Hypothalamus (tissue), 51 donors: Measurements from ENCODE around the gene ZNF865.

Source experiments
- DNase-seq, 51 donors: peaks; one replicate each; lab custom pipeline; 2025; lab: John Stamatoyannopoulos, UW

ZNF865 gene

DNA sequence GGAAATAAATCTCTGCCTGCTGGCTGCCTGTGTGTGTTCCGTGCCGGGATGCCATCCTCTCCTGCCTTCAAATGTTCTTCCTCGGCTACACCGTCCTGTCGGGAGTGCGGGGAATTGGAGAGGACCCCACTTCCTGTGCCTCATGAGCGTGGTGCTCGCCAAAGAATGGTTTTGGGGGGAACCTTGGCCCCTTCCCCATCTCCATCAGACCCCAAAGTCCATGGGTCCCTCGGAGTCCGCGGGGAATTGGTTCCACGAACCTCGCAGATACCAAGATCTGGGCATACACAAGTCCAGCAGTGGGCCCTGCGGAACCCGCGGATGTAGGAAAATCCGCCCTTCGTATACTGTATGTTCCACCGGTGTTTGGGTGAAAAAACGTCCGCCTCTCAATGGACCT, 2.3 kb upstream of the ZNF865 start:
- no peak for DNase-seq

DNA sequence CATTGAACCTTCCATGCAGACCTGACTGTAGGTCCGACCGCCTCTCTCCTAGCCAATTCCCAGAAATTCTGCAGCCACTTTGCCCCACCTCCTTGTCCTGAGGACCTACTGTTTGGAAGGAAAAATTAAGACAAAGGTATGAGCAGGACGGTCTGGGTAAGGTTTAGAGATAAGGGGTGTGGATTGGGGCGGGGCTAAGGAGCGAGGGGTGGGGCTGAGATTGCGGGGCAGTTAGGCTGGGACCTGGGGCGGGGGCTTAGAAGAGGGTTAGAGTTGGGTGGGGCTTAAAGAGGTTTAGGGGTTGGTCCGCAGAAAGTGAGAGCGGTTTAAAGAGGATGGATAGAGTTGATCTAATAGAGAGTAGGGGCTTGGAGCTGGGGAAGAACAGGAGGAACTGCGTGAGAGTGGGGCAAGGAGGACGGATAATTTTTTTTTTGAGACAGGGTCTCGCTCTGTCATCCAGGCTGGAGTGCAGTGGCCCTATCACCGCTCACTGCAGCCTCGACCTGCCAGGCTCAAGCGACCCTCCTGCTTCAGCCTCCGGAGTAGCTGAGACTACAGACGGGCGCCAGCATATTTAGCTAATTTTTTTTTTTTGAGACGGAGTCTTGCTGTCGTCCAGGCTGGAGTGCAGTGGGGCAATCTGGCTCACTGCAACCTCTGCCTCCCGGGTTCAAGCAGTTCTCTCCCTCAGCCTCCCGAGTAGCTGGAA, 1.7 kb upstream of the ZNF865 start:
- DNase-seq = no peak

DNA sequence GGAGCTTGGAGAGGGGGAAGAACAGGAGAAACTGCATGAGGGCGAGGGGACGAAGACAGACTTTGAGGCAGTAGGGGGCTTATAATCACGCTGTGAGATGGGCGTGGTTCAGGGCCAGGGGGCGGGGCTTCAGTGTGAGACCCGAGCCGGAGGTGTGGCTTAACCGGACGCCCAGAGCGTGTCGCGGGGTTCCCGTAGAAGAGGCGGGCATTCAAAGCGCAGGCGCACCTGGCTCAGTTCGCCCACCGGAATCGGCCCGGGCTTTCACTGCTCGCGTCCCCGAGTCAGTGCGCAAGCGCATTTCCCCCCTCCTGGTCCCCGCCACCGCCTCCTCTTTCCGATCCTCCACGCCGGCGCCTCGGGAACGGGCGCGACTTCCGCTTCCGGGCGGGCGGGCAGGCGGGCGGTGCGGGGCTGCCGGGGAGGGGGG, 225 bp upstream of the ZNF865 start:
- peak; percentile 58 to 98 (median 92) for DNase-seq

DNA sequence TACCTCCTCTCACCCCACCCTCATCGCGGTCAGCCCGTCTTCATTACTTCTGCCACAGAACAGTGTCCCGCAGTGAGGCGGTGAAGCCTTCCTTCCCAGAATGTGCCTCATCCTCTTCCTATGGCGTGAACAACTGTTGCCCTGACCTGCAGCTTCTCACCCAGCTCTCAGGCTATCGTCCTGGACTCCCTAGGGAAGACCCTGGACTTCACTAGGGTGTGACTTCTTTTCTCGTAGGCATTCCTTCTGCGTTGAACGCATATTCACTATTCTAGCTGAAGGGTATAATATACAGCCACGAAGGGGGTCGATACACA, 982 bp downstream of the ZNF865 start:
- no peak for DNase-seq

DNA sequence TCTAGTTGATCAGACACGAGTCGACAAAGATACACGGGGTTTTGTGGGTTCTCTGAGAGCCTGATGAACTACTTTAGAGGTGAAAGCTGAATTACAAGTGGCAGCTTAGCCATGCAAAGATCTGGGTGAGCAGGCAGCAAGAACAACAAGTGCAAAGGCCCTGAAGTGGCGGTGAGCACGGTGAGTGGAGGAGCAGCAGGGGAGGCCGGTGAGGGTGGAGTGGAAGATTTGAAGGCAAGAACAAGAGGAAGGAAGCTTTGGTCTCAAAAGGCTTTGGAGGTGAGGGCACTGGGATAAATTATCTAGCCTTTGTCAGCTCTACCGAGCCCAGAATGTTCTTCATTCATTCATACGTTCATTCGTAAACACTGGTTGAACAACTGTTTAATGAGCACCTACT, 1.4 kb downstream of the ZNF865 start:
- no peak for DNase-seq

DNA sequence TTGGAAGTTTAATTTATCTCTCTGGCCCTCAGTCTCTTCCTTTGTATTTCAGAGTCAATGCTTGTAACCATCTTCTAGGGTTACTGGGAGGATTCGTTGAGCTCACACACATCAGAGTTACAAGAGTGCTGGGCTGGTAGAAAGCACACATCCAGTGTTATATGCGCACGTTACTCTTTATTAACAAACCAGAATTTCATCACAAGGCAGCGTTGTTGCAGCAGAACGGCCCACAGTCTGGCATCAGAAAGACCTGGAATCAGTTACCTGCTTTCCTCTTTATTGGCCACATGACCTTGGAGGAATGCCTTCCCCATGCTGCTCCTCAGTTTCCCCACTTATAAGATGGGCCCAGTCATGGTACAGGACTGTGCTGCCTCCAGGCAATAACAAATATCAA, 3.9 kb downstream of the ZNF865 start:
- no peak for DNase-seq

DNA sequence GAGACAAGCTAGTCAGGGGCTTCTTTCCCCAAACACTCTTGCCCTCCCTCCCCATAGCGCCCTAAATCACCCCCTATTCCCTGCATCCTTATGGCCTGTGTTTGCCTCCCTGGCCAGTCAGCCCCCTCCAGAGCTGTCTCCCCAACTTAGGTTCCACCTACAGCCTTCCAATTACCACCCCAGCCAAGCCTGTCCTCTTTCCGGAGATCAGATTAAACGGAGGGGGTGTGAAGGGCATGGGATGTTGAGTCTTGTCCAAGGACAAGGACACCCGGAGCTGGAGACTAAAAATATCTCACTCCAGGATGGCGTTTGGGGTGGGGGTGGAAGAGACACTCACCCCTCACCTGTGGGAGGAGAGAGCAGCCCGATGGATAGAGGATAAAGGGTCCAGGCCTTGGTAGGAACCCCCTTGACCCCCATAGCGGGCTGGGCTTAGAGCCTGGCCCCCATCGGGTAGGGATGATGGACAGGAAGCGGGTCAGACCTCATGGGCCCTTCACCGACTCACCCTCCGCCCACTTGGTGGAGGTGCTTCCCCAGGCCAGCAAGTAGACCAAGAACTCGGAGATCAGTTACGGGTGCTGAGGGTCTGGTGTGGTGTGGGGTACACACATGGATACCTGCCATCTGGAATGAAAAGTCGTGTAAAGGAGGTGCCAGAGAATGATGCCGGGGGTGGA, 6.0 kb downstream of the ZNF865 start:
- DNase-seq = no peak

DNA sequence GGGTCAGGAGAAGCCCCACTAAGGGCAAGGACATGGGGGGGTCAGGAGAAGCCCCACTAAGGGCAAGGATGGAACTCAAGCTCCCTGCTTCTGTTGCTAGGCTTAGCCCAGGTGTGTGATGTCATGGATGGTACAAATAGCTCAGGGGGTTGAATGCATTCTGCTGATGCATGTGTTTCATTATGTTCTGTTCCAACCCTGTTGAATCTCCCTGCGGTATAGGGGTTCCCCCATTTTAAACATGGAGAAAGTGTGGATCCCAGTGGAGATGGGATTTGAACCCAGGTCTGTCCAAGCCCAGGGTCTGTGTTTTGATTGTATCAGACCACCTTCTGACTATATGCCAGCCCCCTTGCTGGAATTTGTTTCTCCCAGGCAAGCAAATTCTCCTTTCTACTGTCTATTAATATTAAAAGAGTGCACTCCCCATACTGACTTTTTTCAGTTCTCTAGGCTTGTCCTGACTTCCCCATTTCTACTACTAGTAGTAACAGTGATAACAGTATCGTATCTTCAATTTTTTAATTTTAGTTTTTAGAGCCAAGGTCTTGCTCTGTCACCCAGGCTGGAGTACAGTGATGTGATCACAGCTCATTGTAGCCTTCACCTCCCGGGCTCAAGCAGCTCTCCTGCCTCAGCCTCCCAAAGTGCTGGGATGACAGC, 6.7 kb downstream of the ZNF865 start:
- no peak for DNase-seq

DNA sequence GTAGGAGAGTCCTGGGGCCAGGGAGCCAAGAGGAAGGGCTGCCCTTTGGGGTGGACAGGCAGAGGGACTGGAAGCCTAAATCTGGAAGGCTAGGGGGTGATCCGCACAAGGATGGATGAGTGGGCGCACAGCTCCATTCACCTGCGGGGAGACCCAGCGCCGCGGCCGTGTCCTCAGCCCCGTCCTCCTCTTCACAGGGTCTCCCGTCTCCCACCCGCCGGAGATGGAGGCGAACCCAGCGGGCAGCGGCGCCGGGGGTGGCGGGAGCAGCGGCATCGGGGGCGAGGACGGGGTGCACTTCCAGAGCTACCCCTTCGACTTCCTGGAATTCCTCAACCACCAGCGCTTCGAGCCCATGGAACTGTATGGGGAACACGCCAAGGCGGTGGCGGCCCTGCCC, 7.9 kb downstream of the ZNF865 start:
- DNase-seq = no peak

DNA sequence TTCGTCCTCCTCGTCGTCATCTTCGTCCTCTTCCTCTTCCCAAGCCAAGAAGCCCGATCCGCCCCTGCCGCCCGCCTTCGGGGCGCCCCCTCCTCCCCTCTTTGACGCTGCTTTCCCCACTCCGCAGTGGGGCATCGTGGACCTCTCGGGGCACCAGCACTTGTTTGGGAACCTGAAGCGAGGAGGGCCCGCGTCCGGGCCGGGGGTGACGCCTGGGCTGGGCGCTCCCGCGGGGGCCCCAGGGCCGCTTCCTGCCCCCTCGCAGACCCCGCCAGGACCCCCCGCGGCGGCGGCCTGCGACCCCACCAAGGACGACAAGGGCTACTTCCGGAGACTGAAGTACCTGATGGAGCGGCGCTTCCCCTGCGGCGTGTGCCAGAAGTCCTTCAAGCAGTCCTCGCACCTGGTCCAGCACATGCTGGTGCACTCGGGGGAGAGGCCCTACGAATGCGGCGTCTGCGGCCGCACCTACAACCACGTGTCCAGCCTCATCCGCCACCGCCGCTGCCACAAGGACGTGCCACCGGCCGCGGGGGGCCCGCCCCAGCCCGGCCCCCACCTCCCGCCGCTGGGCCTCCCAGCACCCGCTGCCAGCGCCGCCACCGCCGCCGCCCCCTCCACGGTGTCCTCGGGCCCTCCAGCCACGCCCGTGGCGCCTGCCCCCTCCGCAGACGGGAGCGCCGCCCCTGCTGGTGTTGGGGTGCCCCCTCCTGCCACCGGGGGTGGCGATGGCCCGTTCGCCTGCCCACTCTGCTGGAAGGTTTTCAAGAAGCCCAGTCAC, 8.7 kb downstream of the ZNF865 start:
- DNase-seq = no peak

DNA sequence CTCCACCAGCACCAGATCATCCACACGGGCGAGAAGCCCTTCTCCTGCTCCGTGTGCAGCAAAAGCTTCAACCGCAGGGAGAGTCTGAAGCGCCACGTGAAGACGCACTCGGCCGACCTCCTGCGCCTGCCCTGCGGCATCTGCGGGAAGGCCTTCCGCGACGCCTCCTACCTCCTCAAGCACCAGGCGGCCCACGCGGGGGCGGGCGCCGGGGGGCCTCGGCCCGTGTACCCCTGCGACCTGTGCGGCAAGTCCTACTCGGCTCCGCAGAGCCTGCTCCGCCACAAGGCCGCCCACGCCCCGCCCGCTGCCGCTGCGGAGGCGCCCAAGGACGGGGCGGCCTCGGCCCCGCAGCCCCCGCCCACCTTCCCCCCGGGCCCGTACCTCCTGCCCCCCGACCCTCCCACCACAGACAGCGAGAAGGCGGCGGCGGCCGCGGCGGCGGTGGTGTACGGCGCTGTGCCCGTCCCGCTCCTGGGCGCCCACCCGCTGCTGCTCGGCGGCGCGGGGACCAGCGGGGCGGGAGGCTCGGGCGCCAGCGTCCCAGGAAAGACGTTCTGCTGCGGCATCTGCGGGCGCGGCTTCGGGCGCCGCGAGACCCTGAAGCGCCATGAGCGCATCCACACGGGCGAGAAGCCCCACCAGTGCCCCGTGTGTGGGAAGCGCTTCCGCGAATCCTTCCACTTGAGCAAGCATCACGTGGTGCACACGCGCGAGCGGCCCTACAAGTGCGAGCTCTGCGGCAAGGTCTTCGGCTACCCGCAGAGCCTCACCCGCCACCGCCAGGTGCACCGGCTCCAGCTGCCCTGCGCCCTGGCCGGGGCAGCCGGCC, 9.5 kb downstream of the ZNF865 start:
- DNase-seq = no peak

DNA sequence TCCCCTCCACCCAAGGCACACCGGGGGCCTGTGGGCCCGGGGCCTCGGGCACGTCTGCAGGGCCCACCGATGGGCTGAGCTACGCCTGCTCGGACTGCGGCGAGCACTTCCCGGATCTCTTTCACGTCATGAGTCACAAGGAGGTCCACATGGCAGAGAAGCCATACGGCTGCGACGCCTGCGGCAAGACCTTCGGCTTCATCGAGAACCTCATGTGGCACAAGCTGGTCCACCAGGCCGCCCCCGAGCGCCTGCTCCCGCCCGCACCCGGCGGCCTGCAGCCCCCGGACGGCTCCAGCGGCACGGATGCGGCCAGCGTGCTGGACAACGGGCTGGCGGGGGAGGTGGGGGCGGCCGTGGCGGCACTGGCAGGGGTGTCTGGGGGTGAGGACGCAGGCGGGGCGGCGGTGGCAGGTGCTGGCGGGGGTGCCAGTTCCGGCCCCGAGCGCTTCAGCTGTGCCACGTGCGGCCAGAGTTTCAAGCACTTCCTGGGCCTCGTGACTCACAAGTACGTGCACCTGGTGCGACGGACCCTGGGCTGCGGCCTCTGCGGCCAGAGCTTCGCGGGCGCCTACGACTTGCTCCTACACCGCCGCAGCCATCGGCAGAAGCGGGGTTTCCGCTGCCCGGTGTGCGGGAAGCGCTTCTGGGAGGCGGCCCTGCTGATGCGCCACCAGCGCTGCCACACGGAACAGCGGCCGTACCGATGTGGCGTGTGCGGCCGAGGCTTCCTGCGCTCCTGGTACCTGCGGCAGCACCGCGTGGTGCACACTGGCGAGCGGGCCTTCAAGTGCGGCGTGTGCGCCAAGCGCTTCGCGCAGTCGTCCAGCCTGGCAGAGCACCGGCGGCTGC, 10.3 kb downstream of the ZNF865 start:
- no peak for DNase-seq

DNA sequence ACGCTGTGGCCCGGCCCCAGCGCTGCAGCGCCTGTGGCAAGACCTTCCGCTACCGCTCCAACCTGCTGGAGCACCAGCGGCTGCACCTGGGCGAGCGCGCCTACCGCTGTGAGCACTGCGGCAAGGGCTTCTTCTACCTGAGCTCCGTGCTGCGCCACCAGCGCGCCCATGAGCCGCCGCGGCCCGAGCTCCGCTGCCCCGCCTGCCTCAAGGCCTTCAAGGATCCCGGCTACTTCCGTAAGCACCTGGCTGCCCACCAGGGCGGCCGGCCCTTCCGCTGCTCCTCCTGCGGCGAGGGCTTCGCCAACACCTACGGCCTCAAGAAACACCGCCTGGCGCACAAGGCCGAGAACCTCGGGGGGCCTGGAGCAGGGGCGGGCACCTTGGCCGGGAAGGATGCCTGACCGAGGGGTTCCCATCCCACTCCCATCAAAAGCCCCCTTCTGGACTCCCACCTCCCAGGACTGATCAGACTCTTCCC, 11.0 kb downstream of the ZNF865 start:
- DNase-seq = no peak

DNA sequence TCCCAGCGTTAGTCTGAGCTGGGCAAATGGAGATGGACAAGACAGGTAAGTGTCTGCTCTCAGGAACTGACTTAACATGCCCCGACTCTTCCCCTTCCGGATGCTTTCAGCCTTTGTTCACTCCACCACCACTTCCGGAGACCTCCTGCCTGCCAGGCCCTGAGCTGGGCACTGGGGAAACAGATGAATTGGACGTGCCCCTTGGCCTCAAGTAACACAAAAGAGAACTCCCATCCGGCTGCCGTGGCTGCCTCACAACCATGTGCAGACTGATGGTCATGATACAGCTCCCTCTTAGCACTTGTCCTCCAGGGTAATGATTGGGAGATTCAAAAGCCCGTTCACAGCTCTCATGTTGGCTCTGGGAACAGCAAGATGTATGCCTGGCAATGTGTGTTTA, 12.0 kb downstream of the ZNF865 start:
- no peak for DNase-seq

DNA sequence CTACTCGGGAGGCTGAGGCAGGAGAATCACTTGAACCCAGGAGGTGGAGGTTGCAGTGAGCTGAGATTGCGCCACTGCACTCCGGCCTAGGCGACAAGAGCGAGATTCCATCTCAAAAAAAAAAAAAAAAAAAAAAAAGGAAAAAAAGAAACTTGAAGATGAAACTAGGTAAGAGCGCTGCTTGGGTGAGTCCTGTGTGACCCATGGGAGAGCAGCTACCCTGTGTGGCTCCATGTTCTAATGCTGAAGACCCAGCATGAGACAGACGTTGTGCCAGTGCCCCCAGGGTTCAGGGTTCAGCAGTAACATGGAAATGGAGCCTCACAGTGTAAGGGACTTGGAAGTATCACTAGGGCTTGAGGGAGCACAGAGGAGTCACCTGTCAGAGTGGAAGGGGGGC, 13.0 kb downstream of the ZNF865 start:
- no peak for DNase-seq

DNA sequence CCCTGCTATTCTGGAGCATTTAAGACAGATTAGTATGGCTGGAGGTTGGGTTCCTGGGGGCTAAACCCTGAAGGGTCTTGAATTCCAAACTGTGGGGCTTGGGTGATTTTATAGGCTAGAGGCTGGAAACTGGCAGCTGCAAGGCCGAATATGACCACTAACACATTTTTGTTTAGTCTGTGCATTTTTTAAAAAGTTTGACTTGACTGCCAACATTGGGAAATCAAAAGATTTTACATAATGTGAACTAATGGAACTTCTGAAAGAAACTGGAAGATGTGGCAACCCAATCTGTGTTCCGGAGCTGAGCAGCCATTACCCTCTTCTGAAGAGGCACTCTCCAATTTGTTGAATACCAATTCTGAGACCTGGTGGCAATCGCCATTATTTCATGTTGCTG, 13.8 kb downstream of the ZNF865 start:
- no peak for DNase-seq

DNA sequence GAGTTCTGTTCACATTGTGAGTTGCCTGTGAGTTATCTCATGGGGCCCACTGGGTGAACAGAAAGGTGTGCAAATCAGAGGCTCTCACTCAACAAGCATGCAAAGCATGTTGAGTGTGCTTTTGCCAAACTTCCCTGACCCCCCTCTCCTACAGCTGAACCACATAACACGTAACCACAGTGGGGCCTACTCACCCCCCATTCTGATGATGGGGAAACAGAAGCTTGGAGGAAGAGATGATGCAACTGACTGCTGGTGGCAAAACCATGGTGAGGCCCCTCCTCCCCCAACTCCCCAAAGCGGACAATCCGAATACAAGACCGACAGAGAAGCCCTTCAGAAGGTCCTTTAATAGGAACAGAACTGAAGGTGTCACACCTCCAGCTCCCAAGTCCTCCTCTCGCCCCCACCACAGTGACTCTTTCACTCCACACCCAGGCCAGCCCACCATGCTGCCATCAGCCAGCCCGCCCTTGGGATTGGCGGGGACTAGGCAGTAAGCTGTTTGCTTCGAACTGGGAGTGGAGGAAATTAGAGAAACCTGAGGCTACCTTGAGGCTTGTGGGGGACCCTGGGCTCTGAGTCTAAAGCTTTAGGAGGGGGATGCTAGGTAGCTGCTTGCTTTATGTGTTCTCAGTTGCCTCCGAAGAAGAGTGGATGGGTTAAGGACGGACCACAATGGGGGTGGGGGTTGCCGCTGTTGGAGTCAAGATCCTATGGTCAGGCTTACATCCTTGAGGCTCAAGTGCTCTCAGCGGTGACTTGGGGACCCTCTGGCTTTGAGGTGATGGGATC, 15.2 kb downstream of the ZNF865 start:
- DNase-seq = no peak

DNA sequence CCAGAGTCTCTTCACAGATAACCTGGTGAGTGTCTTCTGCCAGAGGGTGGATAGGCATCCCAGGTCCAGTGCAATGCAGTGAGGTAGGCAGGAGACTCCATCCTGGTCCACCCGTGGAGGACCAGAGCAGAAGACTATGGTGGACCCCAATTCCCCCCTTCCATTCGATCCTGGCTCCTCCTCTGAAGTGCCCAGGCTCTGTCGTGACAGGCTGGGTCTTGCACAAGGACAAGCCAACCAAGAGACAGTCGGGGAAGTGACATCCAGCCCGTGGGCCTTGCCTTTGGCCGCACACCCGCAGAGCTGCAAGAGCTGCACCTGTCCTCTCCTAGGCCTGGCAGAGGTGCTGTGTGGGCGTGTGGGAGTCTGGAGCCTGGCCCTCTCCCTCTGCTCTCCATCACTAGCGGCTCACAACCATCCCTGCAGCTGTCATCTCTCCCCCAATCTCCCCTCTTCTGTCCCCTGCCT, 15.8 kb downstream of the ZNF865 start:
- no peak for DNase-seq
